Cardiac fibroblast (primary cell): ENCODE data around the gene NFE2L1.

Experiments
- DNase-seq, 2 donors: peaks; one replicate each; pipeline versions ENCODE4 v3.0.0 to v3.0.0-alpha.2; 2010; ENCODE audit warnings: low read depth in 2 of 2
- H3K4me3 ChIP-seq, 2 donors: replicated peaks in 1 of 2; 1 replicate in 1 of 2; 2 replicates in 1 of 2; pipeline ENCODE4 v1.5.1; 2011; ENCODE audit warnings: low read depth in 2 of 2, low read length in 2 of 2, mild to moderate bottlenecking in 2 of 2, moderate library complexity in 1 of 2
- TF ChIP-seq, protein P1 (sequence below): IDR thresholded peaks from one replicate; pipeline ENCODE4 v1.5.1; 2011; ENCODE audit warnings: low read depth, mild to moderate bottlenecking, low read length, inconsistent platforms

The NFE2L1 gene

DNA sequence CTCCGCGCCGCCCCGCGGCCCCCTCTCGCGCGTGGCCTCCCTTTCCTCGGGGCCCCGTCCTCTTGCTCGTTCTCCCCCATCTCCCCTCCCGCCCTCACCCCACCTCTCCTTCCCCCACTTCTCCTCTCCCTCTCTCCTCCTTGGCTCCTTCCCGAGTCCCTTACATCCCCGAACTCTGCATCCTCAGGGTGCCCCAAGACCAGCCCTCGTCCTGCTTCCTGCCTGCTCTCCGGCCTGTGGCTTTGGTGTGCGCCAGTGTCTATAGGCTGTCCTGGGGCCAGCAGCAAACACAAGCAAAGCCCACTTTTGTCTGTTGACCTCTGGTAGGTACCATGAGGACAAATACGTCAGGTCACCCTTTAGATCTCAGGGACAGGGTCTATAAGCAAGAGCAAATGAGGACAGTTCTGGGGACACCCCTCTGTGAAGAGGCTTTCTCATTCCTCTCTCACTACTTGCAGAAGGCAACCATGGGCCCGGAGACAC, 10.3 kb upstream of the NFE2L1 start:
- no peak for DNase-seq
- TF ChIP-seq, protein P1, sequence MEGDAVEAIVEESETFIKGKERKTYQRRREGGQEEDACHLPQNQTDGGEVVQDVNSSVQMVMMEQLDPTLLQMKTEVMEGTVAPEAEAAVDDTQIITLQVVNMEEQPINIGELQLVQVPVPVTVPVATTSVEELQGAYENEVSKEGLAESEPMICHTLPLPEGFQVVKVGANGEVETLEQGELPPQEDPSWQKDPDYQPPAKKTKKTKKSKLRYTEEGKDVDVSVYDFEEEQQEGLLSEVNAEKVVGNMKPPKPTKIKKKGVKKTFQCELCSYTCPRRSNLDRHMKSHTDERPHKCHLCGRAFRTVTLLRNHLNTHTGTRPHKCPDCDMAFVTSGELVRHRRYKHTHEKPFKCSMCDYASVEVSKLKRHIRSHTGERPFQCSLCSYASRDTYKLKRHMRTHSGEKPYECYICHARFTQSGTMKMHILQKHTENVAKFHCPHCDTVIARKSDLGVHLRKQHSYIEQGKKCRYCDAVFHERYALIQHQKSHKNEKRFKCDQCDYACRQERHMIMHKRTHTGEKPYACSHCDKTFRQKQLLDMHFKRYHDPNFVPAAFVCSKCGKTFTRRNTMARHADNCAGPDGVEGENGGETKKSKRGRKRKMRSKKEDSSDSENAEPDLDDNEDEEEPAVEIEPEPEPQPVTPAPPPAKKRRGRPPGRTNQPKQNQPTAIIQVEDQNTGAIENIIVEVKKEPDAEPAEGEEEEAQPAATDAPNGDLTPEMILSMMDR, result no peak
- peak overlapping the region; percentile 19 to 68 for H3K4me3 ChIP-seq

DNA sequence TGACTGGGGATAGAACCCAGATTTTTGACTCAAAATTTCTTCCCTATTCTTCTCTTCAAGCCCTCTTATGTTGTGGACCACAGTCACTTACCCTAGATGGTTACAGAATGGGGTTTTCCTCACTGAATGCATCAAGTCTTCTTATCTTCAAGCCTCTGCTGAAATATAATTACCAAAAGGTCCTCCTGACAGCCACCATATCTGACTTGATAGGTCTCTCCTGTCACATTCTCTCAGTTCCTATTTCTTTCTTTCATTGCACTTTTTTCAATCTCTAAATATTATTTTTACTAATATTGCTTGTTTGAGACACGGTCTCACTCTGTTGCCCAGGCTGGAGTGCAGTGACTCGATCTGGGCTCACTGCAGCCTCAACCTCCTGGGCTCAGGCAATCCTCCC, 9.5 kb upstream of the NFE2L1 start:
- no peak overlapping the region for H3K4me3 ChIP-seq
- DNase-seq, result no peak
- TF ChIP-seq, protein P1, result no peak

DNA sequence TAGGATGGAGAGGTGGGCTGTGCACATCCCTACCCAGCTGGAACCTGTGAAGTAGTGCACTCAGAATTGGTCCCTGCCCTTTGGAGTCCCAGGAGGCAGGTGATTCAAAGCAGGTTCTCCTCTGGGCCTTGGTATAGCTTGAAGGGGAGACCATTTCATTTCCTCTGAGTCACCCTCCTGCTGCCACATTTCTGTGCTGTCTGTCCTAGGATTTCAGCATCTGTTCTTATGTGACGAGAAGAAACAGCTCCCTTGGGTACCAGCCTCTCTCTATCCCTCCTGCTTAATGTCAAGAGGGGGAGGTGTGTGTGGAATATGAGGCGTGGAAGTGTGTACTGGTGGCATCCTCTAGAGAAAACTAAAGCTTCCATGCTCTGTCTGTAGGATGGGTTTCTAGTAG, 5.0 kb upstream of the NFE2L1 start:
- TF ChIP-seq, protein P1, result no peak
- peak in 1 of 2 donors; percentile 57 for DNase-seq
- no peak overlapping the region for H3K4me3 ChIP-seq

DNA sequence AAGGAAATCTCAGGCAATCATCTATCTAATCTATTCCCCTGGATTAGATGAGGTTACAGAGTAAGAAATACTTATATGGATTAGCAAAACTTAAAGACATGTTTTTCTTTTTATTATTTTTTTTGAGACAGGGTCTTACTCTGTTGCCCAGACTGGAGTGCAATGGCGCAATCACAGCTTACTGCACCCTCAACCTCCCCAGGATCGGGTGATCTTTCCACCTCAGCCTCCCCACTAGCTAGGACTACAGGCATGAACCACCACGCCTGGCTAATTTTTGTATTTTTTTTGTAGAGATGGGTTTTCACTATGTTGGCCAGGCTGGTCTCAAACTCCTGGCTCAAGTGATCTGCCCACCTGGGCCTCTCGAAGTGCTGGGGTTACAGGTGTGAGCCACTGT, 3.3 kb upstream of the NFE2L1 start:
- DNase-seq, result no peak
- TF ChIP-seq, protein P1, result no peak
- H3K4me3 ChIP-seq, result no peak overlapping the region

DNA sequence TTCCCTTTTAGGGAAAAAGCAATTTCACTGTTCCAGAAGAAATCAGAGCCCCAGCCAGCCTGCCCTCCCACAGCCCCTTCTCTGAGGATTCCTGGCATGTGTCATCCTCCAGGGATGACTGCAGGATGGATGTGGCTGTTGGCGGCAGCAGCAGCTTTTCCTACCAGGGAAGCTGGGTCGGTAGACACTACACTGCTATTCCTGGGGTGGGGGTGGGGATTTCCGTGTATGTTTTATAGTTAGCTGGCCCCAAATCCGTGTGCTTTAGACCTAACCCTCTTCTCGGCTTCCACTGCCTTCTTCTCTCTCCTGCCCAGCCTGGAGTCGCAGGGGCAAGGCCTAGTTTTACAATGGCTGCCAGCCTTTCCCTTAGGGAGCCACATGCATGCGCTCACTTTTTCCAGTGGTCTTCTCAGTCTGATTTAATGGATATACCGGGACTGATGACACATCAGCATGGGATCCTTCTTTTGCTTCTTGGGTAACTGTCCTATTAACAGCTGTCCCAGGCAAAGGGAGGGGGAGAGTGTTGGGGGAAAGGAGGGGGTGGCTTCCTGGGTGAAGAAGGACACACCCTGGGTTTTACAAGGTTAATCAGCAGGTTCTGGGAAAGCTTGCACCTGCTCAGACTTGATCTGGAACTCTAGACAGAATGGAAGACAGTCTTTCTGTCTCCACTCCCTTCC, 2.7 kb upstream of the NFE2L1 start:
- TF ChIP-seq, protein P1, result no peak
- peak in 1 of 2 donors; percentile 60 for DNase-seq
- H3K4me3 ChIP-seq, result no peak overlapping the region

DNA sequence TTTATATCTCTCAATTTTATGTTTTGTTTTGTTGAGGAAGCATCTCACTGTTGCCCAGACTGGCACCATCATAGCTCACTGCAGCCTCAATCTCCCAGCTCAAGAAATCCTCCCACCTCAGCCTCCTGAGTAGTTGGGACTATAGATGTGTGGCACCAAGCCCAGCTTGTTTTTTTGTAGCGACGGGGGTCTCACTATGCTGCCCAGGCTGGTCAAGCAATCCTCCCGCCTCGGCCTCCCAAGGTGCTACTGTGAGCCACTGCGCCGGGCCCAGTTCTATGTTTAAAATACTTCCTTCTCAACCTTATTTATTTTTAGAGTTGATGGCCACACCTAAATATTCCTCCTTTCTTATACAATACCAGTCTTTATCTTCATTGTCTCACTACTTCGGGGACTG, 1.9 kb upstream of the NFE2L1 start:
- DNase-seq, result no peak
- no peak overlapping the region for H3K4me3 ChIP-seq
- TF ChIP-seq, protein P1, result no peak
